Measurements from ENCODE around the gene ZSCAN18.

ZSCAN18 gene

DNA sequence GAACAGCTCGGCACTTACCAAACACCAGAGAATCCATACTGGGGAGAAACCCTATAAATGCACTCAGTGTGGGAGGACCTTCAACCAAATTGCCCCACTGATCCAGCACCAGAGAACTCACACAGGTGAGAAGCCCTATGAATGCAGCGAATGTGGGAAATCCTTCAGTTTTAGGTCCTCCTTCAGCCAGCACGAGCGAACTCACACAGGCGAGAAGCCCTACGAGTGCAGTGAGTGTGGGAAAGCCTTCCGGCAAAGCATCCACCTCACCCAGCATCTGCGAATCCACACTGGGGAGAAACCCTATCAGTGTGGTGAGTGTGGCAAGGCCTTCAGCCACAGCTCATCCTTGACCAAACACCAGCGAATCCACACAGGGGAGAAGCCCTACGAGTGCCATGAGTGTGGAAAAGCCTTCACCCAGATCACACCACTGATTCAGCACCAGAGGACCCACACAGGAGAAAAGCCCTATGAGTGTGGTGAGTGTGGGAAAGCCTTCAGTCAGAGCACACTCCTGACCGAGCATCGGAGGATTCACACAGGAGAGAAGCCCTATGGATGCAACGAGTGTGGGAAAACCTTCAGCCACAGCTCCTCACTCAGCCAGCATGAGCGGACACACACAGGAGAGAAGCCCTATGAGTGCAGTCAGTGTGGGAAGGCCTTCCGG is 30.7 kb downstream of the ZSCAN18 start:
- Histone ChIP-seq H3K4me1 (ENCODE audit: insufficient read depth, low read length) (no peaks in the 10 kb centered on the region), H2AFZ (ENCODE audit: low read depth, low read length) (no peak overlapping the region), H3K36me3 (ENCODE audit: insufficient read depth, low read length) (peaks cover 3% of the 10 kb centered on the region), H3K27me3 (ENCODE audit: insufficient read depth, low read length) (no peaks in the 10 kb centered on the region), H3K9me3 (ENCODE audit: low read length) (peaks cover 50% of the 10 kb centered on the region), H3K4me3 (ENCODE audit: low read length) (no peak overlapping the region)

- Histone ChIP-seq H3K4me3 (ENCODE audit: low read length) (no peak overlapping the region), H3K36me3 (ENCODE audit: insufficient read depth, low read length) (peaks cover 3% of the 10 kb centered on the region), H3K9me3 (ENCODE audit: low read length) (peaks cover 50% of the 10 kb centered on the region), H3K4me1 (ENCODE audit: insufficient read depth, low read length) (no peaks in the 10 kb centered on the region), H2AFZ (ENCODE audit: low read depth, low read length) (no peak overlapping the region), H3K27me3 (ENCODE audit: insufficient read depth, low read length) (no peaks in the 10 kb centered on the region)
These were observed 34.3 kb downstream of the ZSCAN18 start for GRCh38 chr19:58063712-58064111.

DNA sequence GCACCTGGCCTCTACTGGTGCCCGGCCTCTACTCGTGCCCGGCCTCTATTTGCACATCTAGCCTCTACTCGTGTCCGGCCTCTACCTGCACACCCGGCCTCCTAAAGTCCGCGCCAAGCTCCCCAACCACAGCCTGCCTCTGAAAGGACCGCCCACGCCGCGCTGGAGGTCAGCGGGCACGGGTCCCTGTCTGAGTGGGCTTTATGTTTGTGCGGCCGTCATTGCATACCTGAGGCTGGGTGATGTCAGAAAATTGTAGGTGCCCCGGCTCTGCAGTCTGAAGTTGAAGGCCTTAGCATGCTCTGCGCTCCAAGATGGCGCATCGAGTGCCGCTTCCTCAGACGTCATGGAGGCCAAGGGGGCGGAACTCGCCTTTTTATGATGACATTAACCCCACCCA is 37.8 kb downstream of the ZSCAN18 start:
- H3K9me3 ChIP-seq (ENCODE audit: low read length) = peaks cover 41% of the 10 kb centered on the region
- H3K27me3 ChIP-seq (ENCODE audit: insufficient read depth, low read length) = no peaks in the 10 kb centered on the region
- H2AFZ ChIP-seq (ENCODE audit: low read depth, low read length) = no peak overlapping the region
- H3K4me1 ChIP-seq (ENCODE audit: insufficient read depth, low read length) = no peaks in the 10 kb centered on the region
- no peak overlapping the region for H3K4me3 ChIP-seq (ENCODE audit: low read length)
- H3K36me3 ChIP-seq (ENCODE audit: insufficient read depth, low read length) = no peaks in the 10 kb centered on the region

DNA sequence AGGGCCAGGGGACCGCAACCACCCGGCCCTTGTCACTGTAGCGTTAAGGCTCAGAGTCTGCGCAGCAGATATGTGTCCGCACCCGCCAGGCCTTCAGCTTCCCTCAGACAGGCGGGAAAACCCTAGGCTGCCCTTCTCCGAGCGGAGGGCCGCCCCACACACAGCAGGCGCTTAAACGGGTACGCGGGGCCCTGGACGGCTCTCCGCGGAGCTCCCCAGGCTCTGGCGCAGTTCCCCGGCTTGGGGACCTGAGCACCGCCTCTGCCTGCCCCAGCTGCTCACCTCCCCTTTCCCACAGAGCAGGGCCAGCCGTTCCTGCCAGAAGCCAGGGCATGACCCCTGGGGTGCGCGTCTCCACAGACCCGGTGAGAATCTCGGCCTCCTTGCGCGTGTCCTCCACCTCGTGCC is 38.4 kb downstream of the ZSCAN18 start:
- no peaks in the 10 kb centered on the region for H3K36me3 ChIP-seq (ENCODE audit: insufficient read depth, low read length)
- no peaks in the 10 kb centered on the region for H3K4me1 ChIP-seq (ENCODE audit: insufficient read depth, low read length)
- no peaks in the 10 kb centered on the region for H3K27me3 ChIP-seq (ENCODE audit: insufficient read depth, low read length)
- H2AFZ ChIP-seq (ENCODE audit: low read depth, low read length) = no peak overlapping the region
- peaks cover 41% of the 10 kb centered on the region for H3K9me3 ChIP-seq (ENCODE audit: low read length)
- peak overlapping the region; percentile 27 for H3K4me3 ChIP-seq (ENCODE audit: low read length)

DNA sequence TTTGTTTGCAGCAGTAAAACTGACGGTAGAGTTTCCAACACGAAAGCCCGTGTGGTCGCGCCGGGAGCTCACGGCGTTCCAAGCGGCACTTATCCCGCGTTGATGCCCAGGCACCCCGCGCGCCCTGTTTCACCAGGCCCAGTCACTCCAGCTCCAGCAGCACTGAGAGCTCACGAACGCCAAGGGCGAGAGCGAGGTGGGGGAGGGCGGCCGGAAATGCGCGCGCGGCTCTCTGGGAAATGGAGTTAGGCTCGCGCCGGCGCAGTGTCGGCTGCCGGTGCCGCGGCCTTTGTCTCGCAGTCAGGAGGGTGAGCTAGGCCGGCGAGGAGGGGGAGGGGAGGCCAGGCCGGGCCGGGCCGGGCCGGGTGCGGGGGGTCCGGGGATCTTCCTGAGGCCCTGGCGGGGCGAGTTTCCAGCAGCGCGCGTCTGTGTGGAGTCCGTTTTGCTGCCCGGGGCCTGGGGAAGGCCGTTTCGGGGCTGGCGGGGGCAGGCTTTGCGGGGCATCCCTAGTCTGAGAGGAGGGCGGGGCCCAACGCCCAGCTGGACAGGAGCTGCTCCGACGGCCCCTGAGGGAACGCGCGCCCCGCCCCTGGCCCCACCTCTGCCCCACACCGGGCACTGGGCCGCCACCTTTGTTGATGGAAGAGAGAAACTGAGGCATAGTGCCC is 38.9 kb downstream of the ZSCAN18 start, which contains the start of gene ZNF135:
Gene ZNF135 (plus strand): TSS at position 280 of the 668 bp plus-strand sequence. CDS start 721 bp downstream, outside the sequence.
- no peak within 1 kb of the TSS for H2AFZ ChIP-seq (ENCODE audit: low read depth, low read length)
- H3K9me3 ChIP-seq (ENCODE audit: low read length) = peaks cover 42% of the 10 kb centered on the region
- H3K4me3 ChIP-seq (ENCODE audit: low read length) = peak within 1 kb of the TSS; percentile 27
- no peaks in the 10 kb centered on the region for H3K36me3 ChIP-seq (ENCODE audit: insufficient read depth, low read length)
- no peaks in the 10 kb centered on the region for H3K4me1 ChIP-seq (ENCODE audit: insufficient read depth, low read length)
- no peaks in the 10 kb centered on the region for H3K27me3 ChIP-seq (ENCODE audit: insufficient read depth, low read length)

DNA sequence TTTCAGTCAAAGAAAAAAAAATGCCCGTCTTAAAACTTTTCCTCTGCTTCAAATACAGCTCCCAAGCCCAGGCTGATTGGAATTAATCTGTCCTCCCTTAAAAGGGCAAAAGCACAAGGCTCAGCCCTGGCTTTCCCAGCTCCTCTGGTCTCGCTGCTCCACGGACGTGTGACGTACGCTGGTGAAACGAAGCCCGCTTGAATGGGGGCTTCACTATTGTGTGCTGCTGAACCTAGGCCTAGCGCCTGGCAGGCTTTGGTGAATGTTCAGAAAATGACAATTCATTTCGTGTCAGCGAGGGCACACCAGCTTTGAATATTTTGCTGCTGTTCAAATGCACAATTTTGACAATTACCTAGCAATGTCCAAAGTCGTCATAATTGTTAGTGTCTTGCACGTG is 39.6 kb downstream of the ZSCAN18 start:
- Histone ChIP-seq H3K9me3 (ENCODE audit: low read length) (peaks cover 42% of the 10 kb centered on the region), H3K4me3 (ENCODE audit: low read length) (peak overlapping the region; percentile 26), H3K4me1 (ENCODE audit: insufficient read depth, low read length) (no peaks in the 10 kb centered on the region), H2AFZ (ENCODE audit: low read depth, low read length) (no peak overlapping the region), H3K27me3 (ENCODE audit: insufficient read depth, low read length) (no peaks in the 10 kb centered on the region), H3K36me3 (ENCODE audit: insufficient read depth, low read length) (no peaks in the 10 kb centered on the region)

DNA sequence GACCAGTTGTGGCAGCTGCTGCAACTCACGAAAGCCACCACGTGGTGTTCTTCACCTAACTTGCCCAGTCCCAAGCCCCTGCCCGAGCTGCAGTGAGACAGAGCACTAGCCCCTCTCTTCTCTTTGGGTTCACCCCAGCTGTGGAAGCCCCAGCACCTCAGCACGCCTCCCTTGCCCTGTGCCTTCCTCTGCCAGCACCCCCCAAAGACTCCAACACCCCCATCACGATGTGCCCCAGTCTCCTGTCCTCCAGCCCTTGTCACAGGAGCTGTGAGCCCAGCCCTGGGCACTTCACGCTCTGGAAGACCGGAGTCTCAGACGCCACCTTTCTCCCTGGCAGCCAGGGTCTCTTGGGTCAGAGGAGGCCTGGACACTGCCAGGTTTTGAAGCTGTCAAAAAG is 41.2 kb downstream of the ZSCAN18 start:
- no peak overlapping the region for H2AFZ ChIP-seq (ENCODE audit: low read depth, low read length)
- H3K36me3 ChIP-seq (ENCODE audit: insufficient read depth, low read length) = no peaks in the 10 kb centered on the region
- H3K4me3 ChIP-seq (ENCODE audit: low read length) = no peak overlapping the region
- no peaks in the 10 kb centered on the region for H3K27me3 ChIP-seq (ENCODE audit: insufficient read depth, low read length)
- H3K9me3 ChIP-seq (ENCODE audit: low read length) = peaks cover 46% of the 10 kb centered on the region
- H3K4me1 ChIP-seq (ENCODE audit: insufficient read depth, low read length) = no peaks in the 10 kb centered on the region

GRCh38 chr19:58056261-58056660 is 41.8 kb downstream of the ZSCAN18 start:
- Histone ChIP-seq H3K4me1 (ENCODE audit: insufficient read depth, low read length) (no peaks in the 10 kb centered on the region), H2AFZ (ENCODE audit: low read depth, low read length) (no peak overlapping the region), H3K36me3 (ENCODE audit: insufficient read depth, low read length) (no peaks in the 10 kb centered on the region), H3K4me3 (ENCODE audit: low read length) (no peak overlapping the region), H3K27me3 (ENCODE audit: insufficient read depth, low read length) (no peaks in the 10 kb centered on the region), H3K9me3 (ENCODE audit: low read length) (peaks cover 48% of the 10 kb centered on the region)

DNA sequence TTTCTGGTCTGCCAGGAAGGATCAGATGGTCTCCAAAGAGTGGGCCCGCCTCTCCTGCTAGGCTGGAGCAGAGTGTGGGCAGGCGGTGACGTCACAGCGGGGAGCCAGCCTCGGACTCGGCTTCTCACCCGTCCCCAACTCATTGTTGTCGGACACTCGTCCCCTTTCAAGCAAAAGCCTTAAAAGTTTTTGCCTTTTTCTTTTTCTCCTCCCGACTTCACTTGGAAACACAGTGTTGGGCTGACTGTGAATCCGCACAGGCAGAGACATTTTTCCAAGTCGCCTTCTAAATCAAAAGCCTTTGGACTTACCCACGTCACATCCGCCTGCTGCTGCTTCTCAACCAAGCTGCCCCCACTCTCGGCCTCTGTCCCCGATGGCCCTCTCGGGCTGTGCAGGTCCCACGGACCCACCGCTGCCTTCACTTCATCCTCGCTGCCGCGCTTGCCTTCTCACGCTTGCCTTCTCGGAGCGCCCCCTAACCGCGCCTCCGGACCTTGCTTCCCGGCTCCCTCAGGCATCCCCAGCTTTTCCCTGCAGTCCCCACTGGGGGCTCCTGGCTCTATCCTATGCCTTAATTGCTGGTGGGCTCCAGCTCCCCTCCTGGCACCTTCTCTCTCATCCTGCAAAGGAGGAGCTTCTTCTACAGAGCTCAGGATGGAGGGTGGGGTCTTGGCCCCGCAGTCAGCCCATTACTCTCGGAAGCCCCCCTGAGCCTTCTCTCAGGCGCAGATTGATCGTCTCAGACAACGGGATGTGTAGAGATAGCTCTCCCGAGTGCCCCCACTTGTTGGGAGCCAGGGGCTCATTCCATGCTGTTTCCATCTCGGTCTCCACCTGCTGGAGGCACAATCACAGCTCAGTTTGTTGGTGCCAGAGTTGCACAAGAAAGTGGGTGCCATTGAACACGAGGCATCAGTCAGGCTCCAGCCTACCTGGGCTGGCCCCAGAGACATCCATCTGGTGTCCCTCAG is 42.8 kb downstream of the ZSCAN18 start:
- Histone ChIP-seq H3K9me3 (ENCODE audit: low read length) (peaks cover 43% of the 10 kb centered on the region), H3K4me3 (ENCODE audit: low read length) (no peak overlapping the region), H3K27me3 (ENCODE audit: insufficient read depth, low read length) (no peaks in the 10 kb centered on the region), H2AFZ (ENCODE audit: low read depth, low read length) (no peak overlapping the region), H3K4me1 (ENCODE audit: insufficient read depth, low read length) (no peaks in the 10 kb centered on the region), H3K36me3 (ENCODE audit: insufficient read depth, low read length) (no peaks in the 10 kb centered on the region)

- H3K9me3 ChIP-seq (ENCODE audit: low read length) = peaks cover 44% of the 10 kb centered on the region
- no peaks in the 10 kb centered on the region for H3K27me3 ChIP-seq (ENCODE audit: insufficient read depth, low read length)
These were observed 44.4 kb downstream of the ZSCAN18 start for GRCh38 chr19:58053480-58054156.

DNA sequence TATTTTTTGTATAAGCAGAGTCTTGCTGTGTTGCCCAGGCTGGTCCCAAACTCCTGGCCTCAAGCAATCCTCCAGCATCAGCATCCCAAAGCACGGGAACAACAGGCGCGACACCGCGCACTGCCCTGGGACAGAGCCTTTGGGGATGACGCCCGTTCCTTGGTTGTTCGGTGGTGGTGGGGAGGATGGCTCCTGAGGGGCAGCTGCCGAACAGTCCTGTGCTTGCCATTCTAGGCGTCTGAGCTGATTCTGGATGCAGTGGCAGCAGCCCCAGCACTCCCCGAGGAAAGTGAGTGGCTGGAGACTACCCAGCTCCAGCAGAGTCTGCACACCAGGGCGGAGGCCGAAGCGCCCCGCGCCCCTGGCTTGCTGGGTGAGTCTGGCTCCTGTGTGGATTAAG is 45.8 kb downstream of the ZSCAN18 start:
- no peaks in the 10 kb centered on the region for H3K36me3 ChIP-seq (ENCODE audit: insufficient read depth, low read length)
- H3K4me1 ChIP-seq (ENCODE audit: insufficient read depth, low read length) = no peaks in the 10 kb centered on the region
- H3K27me3 ChIP-seq (ENCODE audit: insufficient read depth, low read length) = no peaks in the 10 kb centered on the region
- H3K4me3 ChIP-seq (ENCODE audit: low read length) = no peak overlapping the region
- no peak overlapping the region for H2AFZ ChIP-seq (ENCODE audit: low read depth, low read length)
- peaks cover 40% of the 10 kb centered on the region for H3K9me3 ChIP-seq (ENCODE audit: low read length)

More at GRCh38 chr19:58053480-58054156, 44.4 kb downstream of the ZSCAN18 start:
- no peaks in the 10 kb centered on the region for H3K4me1 ChIP-seq (ENCODE audit: insufficient read depth, low read length)
- no peak overlapping the region for H3K4me3 ChIP-seq (ENCODE audit: low read length)
- H2AFZ ChIP-seq (ENCODE audit: low read depth, low read length) = no peak overlapping the region
- no peaks in the 10 kb centered on the region for H3K36me3 ChIP-seq (ENCODE audit: insufficient read depth, low read length)

- Histone ChIP-seq H3K27me3 (ENCODE audit: insufficient read depth, low read length) (no peaks in the 10 kb centered on the region), H2AFZ (ENCODE audit: low read depth, low read length) (no peak overlapping the region), H3K9me3 (ENCODE audit: low read length) (peaks cover 51% of the 10 kb centered on the region), H3K4me3 (ENCODE audit: low read length) (no peak overlapping the region), H3K36me3 (ENCODE audit: insufficient read depth, low read length) (no peaks in the 10 kb centered on the region), H3K4me1 (ENCODE audit: insufficient read depth, low read length) (no peaks in the 10 kb centered on the region)
These were observed 50.4 kb downstream of the ZSCAN18 start for GRCh38 chr19:58047672-58048071.
